ENCODE measurements around the gene ERC1. TPM values are rescaled to one million over a fixed set of nuclear protein-coding genes. Genes with fewer than 3 reads are reported as not detected.
A peak's percentile ranks its signal among the peaks of the same experiment; 100 is the strongest.

The ERC1 gene
- total and polyA plus RNA-seq, 9 of the 15 experiments (the other 6 are each of a cell fraction or from before 2014, with no cell fraction given), result 0.74 to 11.8 (median 4.8) TPM

- TF ChIP-seq MAFG (tag; conservative IDR thresholded peaks at IDR 0.05) (no peak), PHF8 (IDR thresholded peaks at IDR 0.05; ENCODE audit: borderline replicate concordance, low read length) (no peak), TRIM28 (IDR thresholded peaks at IDR 0.05) (peak; percentile 82; the same call in 1 of the 2 replicates), TRIM24 (IDR thresholded peaks at IDR 0.05) (peak; percentile 47 to 56; a peak in 1 of 4 replicates), SAP30 (IDR thresholded peaks at IDR 0.05; ENCODE audit: borderline replicate concordance, insufficient read depth, low read depth, low read length, poor library complexity, severe bottlenecking) (no peak), AFF1 (IDR thresholded peaks at IDR 0.05; ENCODE audit: low read depth in 1 of 2, partially characterized antibody in 2 of 2) (peak in 1 of 2 experiments; percentile 100), SP2 (IDR thresholded peaks at IDR 0.05; ENCODE audit: extremely low read depth, low read depth, low read length, poor library complexity, severe bottlenecking) (no peak), EGR1 (conservative IDR thresholded peaks at IDR 0.05) (no peak), DDX20 (tag; IDR thresholded peaks at IDR 0.05; ENCODE audit: low read depth) (no peak), HMGN3 (IDR thresholded peaks at IDR 0.05; ENCODE audit: borderline replicate concordance, extremely low read depth, insufficient read length, low read depth, low read length) (no peak)
These were observed 524.4 kb downstream of the ERC1 start (continued) for GRCh38 chr12:1515428-1515827.

All from K562 (cell line).